Astrocyte (in vitro differentiated cells and primary cell): Measurements from ENCODE around the gene CHD5. TPM values are rescaled to one million over a fixed set of nuclear protein-coding genes. Genes with fewer than 3 reads are reported as not detected.

Source experiments
- DNase-seq: peaks from one replicate; pipeline ENCODE4 v3.0.0-alpha.2; 2010; ENCODE audit warnings: low read depth
- FAIRE-seq: peaks from 2 replicates; lab custom pipeline; 2011; peaks lifted over from hg19 to GRCh38; lab: Jason Lieb, UNC
- H2AFZ ChIP-seq: 2 replicates; pipeline ENCODE4 v1.6.0; 2012; ENCODE audit warnings: low read depth, low read length, inconsistent platforms
- H3K27ac ChIP-seq: 2 replicates; pipeline ENCODE4 v1.5.1; 2011; ENCODE audit warnings: low read depth, low read length, inconsistent platforms
- H3K27me3 ChIP-seq: 2 replicates; pipeline ENCODE4 v1.6.0; 2011; ENCODE audit warnings: low read length, inconsistent platforms; ENCODE audit not compliant: insufficient read depth
- H3K36me3 ChIP-seq: 2 replicates; pipeline ENCODE4 v1.5.1; 2011; ENCODE audit warnings: low read length, inconsistent platforms; ENCODE audit not compliant: insufficient read depth
- H3K4me1 ChIP-seq: 2 replicates; pipeline ENCODE4 v1.5.1; 2011; ENCODE audit warnings: low read length, inconsistent platforms; ENCODE audit not compliant: insufficient read depth
- H3K4me2 ChIP-seq: 2 replicates; pipeline ENCODE4 v1.6.0; 2012; ENCODE audit warnings: low read length, inconsistent platforms
- H3K4me3 ChIP-seq: 2 replicates; pipeline ENCODE4 v1.5.1; 2011; ENCODE audit warnings: low read depth, mild to moderate bottlenecking, low read length, inconsistent platforms; ENCODE audit not compliant: insufficient read depth
- H3K79me2 ChIP-seq: 2 replicates; pipeline ENCODE4 v1.6.0; 2012; ENCODE audit warnings: mild to moderate bottlenecking, low read length, inconsistent platforms; ENCODE audit not compliant: insufficient read depth
- H3K9ac ChIP-seq: 2 replicates; pipeline ENCODE4 v1.6.0; 2012; ENCODE audit warnings: mild to moderate bottlenecking, low read length, inconsistent platforms
- H3K9me3 ChIP-seq: 2 replicates; pipeline ENCODE4 v1.5.1; 2012; ENCODE audit warnings: low read depth, mild to moderate bottlenecking, low read length, inconsistent platforms; ENCODE audit not compliant: insufficient read depth
- H4K20me1 ChIP-seq: 2 replicates; pipeline ENCODE4 v1.6.0; 2012; ENCODE audit warnings: low read length, inconsistent platforms; ENCODE audit not compliant: insufficient read depth
- H3K27ac Mint-ChIP-seq: one replicate; pipeline ENCODE4 v1.8.0; 2021; ENCODE audit warnings: mild to moderate bottlenecking, mixed read lengths; ENCODE audit not compliant: unreplicated experiment
- H3K27me3 Mint-ChIP-seq: one replicate; pipeline ENCODE4 v1.8.0; 2021; ENCODE audit warnings: low read depth, mixed read lengths; ENCODE audit not compliant: unreplicated experiment
- H3K36me3 Mint-ChIP-seq: one replicate; pipeline ENCODE4 v1.8.0; 2021; ENCODE audit warnings: low read depth, mixed read lengths; ENCODE audit not compliant: unreplicated experiment
- H3K4me1 Mint-ChIP-seq: one replicate; pipeline ENCODE4 v1.8.0; 2021; ENCODE audit warnings: low read depth, mixed read lengths; ENCODE audit not compliant: unreplicated experiment
- H3K4me3 Mint-ChIP-seq: one replicate; pipeline ENCODE4 v1.8.0; 2021; ENCODE audit warnings: mild to moderate bottlenecking, moderate library complexity, mixed read lengths; ENCODE audit not compliant: unreplicated experiment
- H3K9me3 Mint-ChIP-seq: one replicate; pipeline ENCODE4 v1.8.0; 2021; ENCODE audit warnings: mild to moderate bottlenecking, mixed read lengths; ENCODE audit not compliant: unreplicated experiment
- CTCF ChIP-seq: IDR thresholded peaks from 2 replicates; pipeline ENCODE4 v1.5.1; 2011; ENCODE audit warnings: low read depth, mild to moderate bottlenecking, inconsistent platforms, low read length, moderate library complexity; ENCODE audit not compliant: insufficient read depth
- EZH2 ChIP-seq: IDR thresholded peaks from 2 replicates; pipeline ENCODE4 v1.6.1; 2012; ENCODE audit warnings: mild to moderate bottlenecking, low read length, inconsistent platforms; ENCODE audit not compliant: insufficient read depth
- total RNA-seq: library from RNA; stranded (reverse); gene quantifications from 2 replicates; pipeline ENCODE4 v1.2.1, GENCODE V29; 2021

The CHD5 gene
- total RNA-seq, 1 donor from 2014 or later: 0.18 TPM

GRCh38 chr1:6096243-6097116 lies 83.6 kb downstream of the CHD5 start:
- H3K36me3 Mint-ChIP-seq: peaks cover 3% of the 10 kb centered on the region
- no peak overlapping the region for H2AFZ ChIP-seq
- DNase-seq: no peak

GRCh38 chr1:6095511-6096242 lies 84.4 kb downstream of the CHD5 start:
- H3K9ac ChIP-seq: no peak overlapping the region
- no peak overlapping the region for H3K4me3 ChIP-seq
- peaks cover 3% of the 10 kb centered on the region for H3K36me3 Mint-ChIP-seq
- no peak overlapping the region for H3K27ac Mint-ChIP-seq
- FAIRE-seq (no peak), DNase-seq (no peak)
- no peaks in the 10 kb centered on the region for H3K36me3 ChIP-seq
- no peaks in the 10 kb centered on the region for H3K4me1 ChIP-seq
- peaks cover 5% of the 10 kb centered on the region for H3K9me3 Mint-ChIP-seq
- TF ChIP-seq CTCF (no peak), EZH2 (no peak)
- H3K9me3 ChIP-seq: no peaks in the 10 kb centered on the region
- H3K4me3 Mint-ChIP-seq: no peak overlapping the region
- H3K27ac ChIP-seq: no peak overlapping the region
- H3K4me1 Mint-ChIP-seq: no peaks in the 10 kb centered on the region
- no peak overlapping the region for H2AFZ ChIP-seq
- no peak overlapping the region for H3K4me2 ChIP-seq
- H4K20me1 ChIP-seq: no peaks in the 10 kb centered on the region
- H3K79me2 ChIP-seq: no peaks in the 10 kb centered on the region
- peaks cover 42% of the 10 kb centered on the region for H3K27me3 Mint-ChIP-seq
- peaks cover 3% of the 10 kb centered on the region for H3K27me3 ChIP-seq

More at GRCh38 chr1:6096243-6097116, 83.6 kb downstream of the CHD5 start:
- H3K27me3 ChIP-seq: no peaks in the 10 kb centered on the region
- no peak overlapping the region for H3K4me2 ChIP-seq
- TF ChIP-seq EZH2 (no peak), CTCF (no peak)
- H3K79me2 ChIP-seq: no peaks in the 10 kb centered on the region
- no peak for FAIRE-seq
- no peaks in the 10 kb centered on the region for H3K9me3 ChIP-seq
- H3K9me3 Mint-ChIP-seq: peaks cover 5% of the 10 kb centered on the region
- no peak overlapping the region for H3K4me3 ChIP-seq
- H3K27me3 Mint-ChIP-seq: peaks cover 40% of the 10 kb centered on the region
- no peaks in the 10 kb centered on the region for H4K20me1 ChIP-seq
- no peaks in the 10 kb centered on the region for H3K36me3 ChIP-seq
- no peak overlapping the region for H3K9ac ChIP-seq
- no peak overlapping the region for H3K4me3 Mint-ChIP-seq
- H3K4me1 ChIP-seq: no peaks in the 10 kb centered on the region
- H3K27ac Mint-ChIP-seq: no peak overlapping the region
- H3K27ac ChIP-seq: no peak overlapping the region
- H3K4me1 Mint-ChIP-seq: no peaks in the 10 kb centered on the region
